HG03280 (cell line): Measurements from ENCODE around the gene EP400.
"Not testable (repeated sequence)": the region's sequence is repeated elsewhere in the genome, so short reads cannot be mapped to it uniquely, and the experiment has no call there.

Source experiments
- ATAC-seq: cut with Tn5 transposase; IDR thresholded peaks from one replicate; pipeline ENCODE4 v1.9.1; 2021; ENCODE audit warnings: mild to moderate bottlenecking, moderate library complexity; ENCODE audit not compliant: unreplicated experiment

Gene EP400

GRCh38 chr12:131984334-131984733, 34.6 kb downstream of the EP400 start:
- no peak for ATAC-seq

- ATAC-seq = not testable (repeated sequence)
Measured at GRCh38 chr12:131985510-131985875, 35.8 kb downstream of the EP400 start.

- ATAC-seq = no peak
Measured at GRCh38 chr12:131986361-131986760, 36.6 kb downstream of the EP400 start.

- no peak for ATAC-seq
Measured at GRCh38 chr12:131986910-131987309, 37.2 kb downstream of the EP400 start.

- no peak for ATAC-seq
Measured at GRCh38 chr12:131987552-131987951, 37.8 kb downstream of the EP400 start.

GRCh38 chr12:131988054-131988796, 38.5 kb downstream of the EP400 start:
- ATAC-seq = no peak

- ATAC-seq = no peak
Measured at GRCh38 chr12:131989021-131989420, 39.3 kb downstream of the EP400 start.

GRCh38 chr12:131990066-131990979, 40.6 kb downstream of the EP400 start:
- no peak for ATAC-seq

GRCh38 chr12:131990980-131991305, 41.2 kb downstream of the EP400 start:
- no peak for ATAC-seq

- ATAC-seq = no peak
Measured at GRCh38 chr12:131991816-131992430, 42.2 kb downstream of the EP400 start.

GRCh38 chr12:131994589-131994988, 44.8 kb downstream of the EP400 start:
- peak; percentile 57 for ATAC-seq

GRCh38 chr12:132000286-132000872, 50.6 kb downstream of the EP400 start:
- no peak for ATAC-seq

GRCh38 chr12:132003846-132004245, 54.1 kb downstream of the EP400 start:
- ATAC-seq = no peak

- ATAC-seq = no peak
Measured at GRCh38 chr12:132004946-132005345, 55.2 kb downstream of the EP400 start.

GRCh38 chr12:132006056-132006680, 56.4 kb downstream of the EP400 start:
- no peak for ATAC-seq

- no peak for ATAC-seq
Measured at GRCh38 chr12:132007041-132007440, 57.3 kb downstream of the EP400 start.

- no peak for ATAC-seq
Measured at GRCh38 chr12:132009336-132009859, 59.7 kb downstream of the EP400 start.

- no peak for ATAC-seq
Measured at GRCh38 chr12:132012919-132013568, 63.3 kb downstream of the EP400 start.

- no peak for ATAC-seq
Measured at GRCh38 chr12:132014092-132014914, 64.6 kb downstream of the EP400 start.
